ENCODE results near the gene MBNL2. TPM values are rescaled to one million over a fixed set of nuclear protein-coding genes. Genes with fewer than 3 reads are reported as not detected.

MBNL2 gene
- total and polyA plus RNA-seq, 2 of the 13 experiments (the other 11 are each of a cell fraction or from before 2014, with no cell fraction given) = 30.8 to 59.0 TPM

DNA sequence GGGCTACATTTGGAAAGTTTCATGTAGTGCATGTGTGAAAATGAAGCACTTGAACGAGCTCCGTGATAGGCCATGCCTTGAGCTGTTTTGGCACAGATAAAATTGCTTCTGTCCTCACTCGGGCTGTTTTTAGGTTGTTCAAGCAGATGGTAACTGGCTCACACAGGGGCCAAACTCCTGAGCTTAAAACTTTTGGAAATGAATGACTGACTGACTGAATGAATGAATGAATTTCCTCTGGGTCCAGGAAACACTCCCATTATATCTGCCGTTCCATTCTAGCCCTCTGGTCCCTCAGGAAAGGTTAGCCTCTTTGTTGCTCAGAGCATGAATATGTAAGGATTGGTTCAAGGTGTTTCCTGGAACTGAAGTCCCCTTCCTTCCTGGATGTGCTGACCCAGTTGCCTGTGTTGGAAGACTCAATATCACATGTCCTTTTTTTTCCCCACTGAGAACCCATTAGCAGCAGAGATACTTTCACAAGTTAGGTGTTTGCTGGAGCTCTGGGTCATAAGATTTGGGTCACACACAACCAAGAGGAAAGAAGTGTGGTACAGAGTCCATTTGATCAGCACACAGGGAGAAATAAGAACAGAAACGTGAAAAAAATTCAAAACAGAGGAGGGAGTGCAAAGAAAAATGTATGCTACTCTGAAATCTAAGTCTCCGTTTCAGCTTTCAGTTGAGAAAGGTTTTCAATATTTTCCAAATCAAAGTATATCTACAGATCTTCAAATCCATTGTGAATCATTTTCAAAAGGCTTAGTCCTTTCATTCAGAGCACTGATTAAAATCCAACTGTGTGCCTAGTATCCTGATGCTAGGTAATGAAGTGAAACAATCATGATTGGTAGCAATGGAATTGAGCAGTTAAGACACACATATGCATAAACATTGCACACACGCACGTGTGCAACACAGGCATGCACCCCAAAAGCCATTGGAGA is 18.9 kb downstream of the MBNL2 start:
- peak overlapping the region; percentile 36 for H3K4me2 ChIP-seq (ENCODE audit: low read depth, low read length)
- DNase-seq (ENCODE audit: low spot score) (no peak), FAIRE-seq (no peak), ATAC-seq (no peak)
- intact Hi-C loops (cut with micrococcal nuclease; ENCODE audit: unreplicated experiment) (loop anchor here (2.0 kb wide), 1 partner anchor 18 kb away; the partner anchor contains the start of gene MBNL2), in situ Hi-C loops (cut with HindIII; ENCODE audit: extremely low pct_ligation_motif_present, low pct_unique_long_range_greater_than_20kb) (no loop called here)
- H2AFZ ChIP-seq (ENCODE audit: low read length) = no peak overlapping the region
- H3K4me1 ChIP-seq (ENCODE audit: insufficient read depth, low read length) = peaks cover 100% of the 10 kb centered on the region
- H3K36me3 ChIP-seq (replicated peaks in 1 of 2; ENCODE audit: control insufficient read depth in 1 of 2, insufficient read depth in 2 of 2, low read length in 2 of 2) = peaks cover 2 to 28% of the 10 kb centered on the region in 2 experiments; a peak in 4 of 5 replicates
- H3K27me3 ChIP-seq (ENCODE audit: control insufficient read depth in 1 of 2, insufficient read depth in 2 of 2, low read length in 2 of 2) = no peaks in the 10 kb centered on the region
- H3K9ac ChIP-seq (ENCODE audit: insufficient read depth, low read depth, low read length) = no peak overlapping the region
- peak overlapping the region; percentile 34 for H3K27ac ChIP-seq (ENCODE audit: extremely low read length, insufficient read depth, low read length)
- BruUV-seq (replicated peaks) = no TSS peak
- 78% methylated on average over 8 of the region's 8 CpGs for WGBS (ENCODE audit: low lambda C conversion rate)
- POLR2A ChIA-PET = interaction anchor here (1.0 to 2.9 kb wide), 3 partner anchors 14 to 19 kb away, joined by 3 to 15 read pairs (median 7); partner anchors contain the start of gene MBNL2
- H3K9me3 ChIP-seq (ENCODE audit: low read length) = no peaks in the 10 kb centered on the region
- TF ChIP-seq ZNF24 (IDR thresholded peaks at IDR 0.05) (peak; percentile 74), PHF5A (CRISPR knock-in tag; IDR thresholded peaks at IDR 0.05; ENCODE audit: low read depth, unreplicated experiment) (no peak)
- TF ChIP-seq, protein P1, sequence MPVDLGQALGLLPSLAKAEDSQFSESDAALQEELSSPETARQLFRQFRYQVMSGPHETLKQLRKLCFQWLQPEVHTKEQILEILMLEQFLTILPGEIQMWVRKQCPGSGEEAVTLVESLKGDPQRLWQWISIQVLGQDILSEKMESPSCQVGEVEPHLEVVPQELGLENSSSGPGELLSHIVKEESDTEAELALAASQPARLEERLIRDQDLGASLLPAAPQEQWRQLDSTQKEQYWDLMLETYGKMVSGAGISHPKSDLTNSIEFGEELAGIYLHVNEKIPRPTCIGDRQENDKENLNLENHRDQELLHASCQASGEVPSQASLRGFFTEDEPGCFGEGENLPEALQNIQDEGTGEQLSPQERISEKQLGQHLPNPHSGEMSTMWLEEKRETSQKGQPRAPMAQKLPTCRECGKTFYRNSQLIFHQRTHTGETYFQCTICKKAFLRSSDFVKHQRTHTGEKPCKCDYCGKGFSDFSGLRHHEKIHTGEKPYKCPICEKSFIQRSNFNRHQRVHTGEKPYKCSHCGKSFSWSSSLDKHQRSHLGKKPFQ (CRISPR knock-in tag; IDR thresholded peaks at IDR 0.05; ENCODE audit: insufficient replicate concordance) = no peak
- H3K79me2 ChIP-seq (ENCODE audit: insufficient read depth, low read length) = peaks cover 100% of the 10 kb centered on the region
- peaks cover 96% of the 10 kb centered on the region for H4K20me1 ChIP-seq (ENCODE audit: insufficient read depth, low read length)
- CTCF ChIA-PET (ENCODE audit: low intra/inter-chr PET ratio, low total read pairs) = no interaction called here
- no peak overlapping the region for H3K4me3 ChIP-seq (replicated peaks in 1 of 3; ENCODE audit: insufficient read depth in 1 of 3, low read depth in 2 of 3, low read length in 3 of 3)

- intact Hi-C loops (cut with micrococcal nuclease; ENCODE audit: unreplicated experiment) (loop anchor here (2.0 kb wide), 1 partner anchor 19 kb away; the partner anchor contains the start of gene MBNL2), in situ Hi-C loops (cut with HindIII; ENCODE audit: extremely low pct_ligation_motif_present, low pct_unique_long_range_greater_than_20kb) (no loop called here)
- Histone ChIP-seq H3K27me3 (ENCODE audit: control insufficient read depth in 1 of 2, insufficient read depth in 2 of 2, low read length in 2 of 2) (no peaks in the 10 kb centered on the region), H3K9ac (ENCODE audit: insufficient read depth, low read depth, low read length) (no peak overlapping the region), H3K27ac (ENCODE audit: extremely low read length, insufficient read depth, low read length) (peak overlapping the region; percentile 79), H3K4me3 (replicated peaks in 1 of 3; ENCODE audit: insufficient read depth in 1 of 3, low read depth in 2 of 3, low read length in 3 of 3) (no peak overlapping the region), H3K4me2 (ENCODE audit: low read depth, low read length) (peak overlapping the region; percentile 9; the same call in 1 of the 2 replicates), H3K36me3 (replicated peaks in 1 of 2; ENCODE audit: control insufficient read depth in 1 of 2, insufficient read depth in 2 of 2, low read length in 2 of 2) (peaks cover 2 to 28% of the 10 kb centered on the region in 2 experiments; a peak in 4 of 5 replicates), H2AFZ (ENCODE audit: low read length) (no peak overlapping the region), H3K4me1 (ENCODE audit: insufficient read depth, low read length) (peaks cover 100% of the 10 kb centered on the region), H3K9me3 (ENCODE audit: low read length) (no peaks in the 10 kb centered on the region), H4K20me1 (ENCODE audit: insufficient read depth, low read length) (peaks cover 90% of the 10 kb centered on the region), H3K79me2 (ENCODE audit: insufficient read depth, low read length) (peaks cover 100% of the 10 kb centered on the region)
- POLR2A ChIA-PET = interaction anchor here (1.3 to 2.9 kb wide), 2 partner anchors 18 kb away, joined by 4 to 15 read pairs; partner anchors contain the start of gene MBNL2
- ATAC-seq = no peak
- CTCF ChIA-PET (ENCODE audit: low intra/inter-chr PET ratio, low total read pairs) = no interaction called here
- WGBS (ENCODE audit: low lambda C conversion rate) = 92% methylated on average over 5 of the region's 5 CpGs
- TF ChIP-seq NR2C2 (CRISPR knock-in tag; IDR thresholded peaks at IDR 0.05; ENCODE audit: borderline replicate concordance) = no peak
- TF ChIP-seq SSRP1 (CRISPR knock-in tag; IDR thresholded peaks at IDR 0.05) = 0 out of 2 replicates have a peak, but pooled peaks have one; percentile 79
- no peak for FAIRE-seq
- BruUV-seq (replicated peaks) = no TSS peak
- no peak for DNase-seq (ENCODE audit: low spot score)
These were observed 19.6 kb downstream of the MBNL2 start for GRCh38 chr13:97241761-97242160.
